ENCODE data around the gene IGFBP2. TPM values are rescaled to one million over a fixed set of nuclear protein-coding genes. Genes with fewer than 3 reads are reported as not detected.

Gene IGFBP2
- total and polyA plus RNA-seq, 2 experiments from 2014 or later: 177 to 364 TPM

DNA sequence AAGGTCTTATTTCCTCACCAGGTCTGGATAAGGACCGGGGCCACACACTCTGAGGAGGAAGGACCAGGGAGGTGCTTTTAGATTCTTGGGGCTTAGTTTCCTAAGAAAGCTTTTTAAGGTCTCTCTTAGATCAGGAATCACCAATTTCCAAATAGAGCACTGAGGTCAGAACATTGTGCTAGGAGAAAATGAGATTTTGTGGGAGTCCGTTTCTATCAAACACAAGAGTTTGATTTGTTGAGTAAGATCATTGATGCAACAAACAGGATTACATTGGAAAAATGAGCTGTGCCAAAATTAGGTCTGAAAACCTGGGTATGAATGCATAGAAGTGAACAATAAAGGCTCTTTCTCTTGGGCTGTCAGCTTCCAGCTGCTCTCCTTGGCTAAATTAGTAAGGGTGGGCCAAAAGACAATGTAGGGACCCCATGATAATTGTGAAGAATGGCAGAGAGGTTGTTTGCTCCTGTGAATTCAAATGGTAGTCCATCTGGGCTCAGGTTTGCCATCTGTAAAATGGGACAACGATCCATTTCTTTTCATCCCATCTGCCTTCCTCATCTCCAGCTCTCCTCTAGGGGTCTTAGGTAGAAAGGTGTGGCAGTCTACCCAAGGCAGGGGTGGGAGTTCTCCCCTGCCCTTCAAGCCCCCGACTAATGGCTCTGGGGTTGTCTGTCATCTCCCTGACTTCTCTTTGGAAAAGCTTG, 20.0 kb downstream of the IGFBP2 start:
- DNase-seq (ENCODE audit: low spot score): no peak
- H3K27ac Mint-ChIP-seq: no peak overlapping the region
- Histone ChIP-seq H3K4me1 (ENCODE audit: insufficient read depth) (peaks cover 12% of the 10 kb centered on the region), H3K27ac (ENCODE audit: low read depth) (no peak overlapping the region), H2AFZ (no peak overlapping the region), H3K36me3 (ENCODE audit: insufficient read depth) (no peaks in the 10 kb centered on the region), H3F3A (replicated peaks; ENCODE audit: low read depth) (no peaks in the 10 kb centered on the region), H3K9me2 (ENCODE audit: insufficient read depth) (no peaks in the 10 kb centered on the region), H3K27me3 (ENCODE audit: insufficient read depth) (no peaks in the 10 kb centered on the region), H3K4me3 (no peak overlapping the region), H3K79me2 (replicated peaks; ENCODE audit: insufficient read depth) (peaks cover 80% of the 10 kb centered on the region), H3K4me2 (no peak overlapping the region), H4K20me1 (replicated peaks; ENCODE audit: insufficient read depth) (peaks cover 22% of the 10 kb centered on the region)
- peaks cover 25% of the 10 kb centered on the region for H3K36me3 Mint-ChIP-seq (ENCODE audit: low read depth)
- TF ChIP-seq ZNF331 (CRISPR knock-in tag; IDR thresholded peaks at IDR 0.05; ENCODE audit: low read depth) (no peak), JUNB (IDR thresholded peaks at IDR 0.05; ENCODE audit: unreplicated experiment) (no peak), EZH2 (IDR thresholded peaks at IDR 0.05; ENCODE audit: low read depth, unreplicated experiment) (no peak), POLR2AphosphoS5 (IDR thresholded peaks at IDR 0.05; ENCODE audit: low read depth) (no peak), NANOG (IDR thresholded peaks at IDR 0.05; ENCODE audit: borderline replicate concordance) (no peak), ZNF114 (CRISPR knock-in tag; IDR thresholded peaks at IDR 0.05) (no peak), STAT1 (IDR thresholded peaks at IDR 0.05; ENCODE audit: unreplicated experiment) (no peak)
- TF ChIP-seq, protein P1, sequence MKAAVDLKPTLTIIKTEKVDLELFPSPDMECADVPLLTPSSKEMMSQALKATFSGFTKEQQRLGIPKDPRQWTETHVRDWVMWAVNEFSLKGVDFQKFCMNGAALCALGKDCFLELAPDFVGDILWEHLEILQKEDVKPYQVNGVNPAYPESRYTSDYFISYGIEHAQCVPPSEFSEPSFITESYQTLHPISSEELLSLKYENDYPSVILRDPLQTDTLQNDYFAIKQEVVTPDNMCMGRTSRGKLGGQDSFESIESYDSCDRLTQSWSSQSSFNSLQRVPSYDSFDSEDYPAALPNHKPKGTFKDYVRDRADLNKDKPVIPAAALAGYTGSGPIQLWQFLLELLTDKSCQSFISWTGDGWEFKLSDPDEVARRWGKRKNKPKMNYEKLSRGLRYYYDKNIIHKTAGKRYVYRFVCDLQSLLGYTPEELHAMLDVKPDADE (IDR thresholded peaks at IDR 0.05): no peak
- TF ChIP-seq, protein P2, sequence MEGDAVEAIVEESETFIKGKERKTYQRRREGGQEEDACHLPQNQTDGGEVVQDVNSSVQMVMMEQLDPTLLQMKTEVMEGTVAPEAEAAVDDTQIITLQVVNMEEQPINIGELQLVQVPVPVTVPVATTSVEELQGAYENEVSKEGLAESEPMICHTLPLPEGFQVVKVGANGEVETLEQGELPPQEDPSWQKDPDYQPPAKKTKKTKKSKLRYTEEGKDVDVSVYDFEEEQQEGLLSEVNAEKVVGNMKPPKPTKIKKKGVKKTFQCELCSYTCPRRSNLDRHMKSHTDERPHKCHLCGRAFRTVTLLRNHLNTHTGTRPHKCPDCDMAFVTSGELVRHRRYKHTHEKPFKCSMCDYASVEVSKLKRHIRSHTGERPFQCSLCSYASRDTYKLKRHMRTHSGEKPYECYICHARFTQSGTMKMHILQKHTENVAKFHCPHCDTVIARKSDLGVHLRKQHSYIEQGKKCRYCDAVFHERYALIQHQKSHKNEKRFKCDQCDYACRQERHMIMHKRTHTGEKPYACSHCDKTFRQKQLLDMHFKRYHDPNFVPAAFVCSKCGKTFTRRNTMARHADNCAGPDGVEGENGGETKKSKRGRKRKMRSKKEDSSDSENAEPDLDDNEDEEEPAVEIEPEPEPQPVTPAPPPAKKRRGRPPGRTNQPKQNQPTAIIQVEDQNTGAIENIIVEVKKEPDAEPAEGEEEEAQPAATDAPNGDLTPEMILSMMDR (conservative IDR thresholded peaks at IDR 0.05; ENCODE audit: low read depth in 2 of 2): no peak
- peaks cover 58% of the 10 kb centered on the region for H3K4me1 Mint-ChIP-seq
- peaks cover 9% of the 10 kb centered on the region for H3K27me3 Mint-ChIP-seq (ENCODE audit: insufficient read depth, low read depth, poor library complexity)
- no peaks in the 10 kb centered on the region for H3K9me3 Mint-ChIP-seq
- no peak overlapping the region for H3K4me3 Mint-ChIP-seq
- ATAC-seq: no peak

DNA sequence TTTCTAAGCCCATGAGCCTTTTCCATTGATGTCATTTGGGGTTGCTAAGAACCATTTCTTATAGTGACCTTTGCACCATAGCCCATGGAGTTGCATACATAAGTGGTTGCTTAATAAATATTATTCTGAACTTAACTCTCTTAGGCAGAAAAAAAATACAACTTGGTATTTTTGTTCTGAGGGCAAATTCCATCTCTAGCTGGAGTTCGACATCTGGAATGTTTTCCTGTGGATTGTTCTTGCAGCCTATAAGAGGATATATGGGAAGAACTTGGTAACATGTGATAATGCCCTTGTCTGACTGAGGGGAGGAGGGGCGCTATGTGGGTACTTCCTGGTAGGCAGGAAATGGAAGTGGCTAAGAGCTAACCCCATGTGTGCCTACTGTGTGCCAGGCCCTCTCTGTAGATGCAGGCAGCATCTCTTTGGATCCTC, 20.7 kb downstream of the IGFBP2 start:
- Histone ChIP-seq H4K20me1 (replicated peaks; ENCODE audit: insufficient read depth) (peaks cover 17% of the 10 kb centered on the region), H3K27ac (ENCODE audit: low read depth) (no peak overlapping the region), H2AFZ (no peak overlapping the region), H3K27me3 (ENCODE audit: insufficient read depth) (no peaks in the 10 kb centered on the region), H3F3A (replicated peaks; ENCODE audit: low read depth) (no peaks in the 10 kb centered on the region), H3K79me2 (replicated peaks; ENCODE audit: insufficient read depth) (peaks cover 73% of the 10 kb centered on the region), H3K4me1 (ENCODE audit: insufficient read depth) (peaks cover 12% of the 10 kb centered on the region), H3K36me3 (ENCODE audit: insufficient read depth) (no peaks in the 10 kb centered on the region), H3K9me2 (ENCODE audit: insufficient read depth) (no peaks in the 10 kb centered on the region), H3K4me3 (no peak overlapping the region), H3K4me2 (no peak overlapping the region)
- Mint-ChIP-seq H3K4me3 (no peak overlapping the region), H3K27me3 (ENCODE audit: insufficient read depth, low read depth, poor library complexity) (peaks cover 9% of the 10 kb centered on the region), H3K27ac (no peak overlapping the region), H3K4me1 (peaks cover 58% of the 10 kb centered on the region), H3K9me3 (no peaks in the 10 kb centered on the region), H3K36me3 (ENCODE audit: low read depth) (peaks cover 27% of the 10 kb centered on the region)
- ATAC-seq: no peak
- no peak for TF ChIP-seq EZH2phosphoT487 (IDR thresholded peaks at IDR 0.05; ENCODE audit: unreplicated experiment)
- TF ChIP-seq, protein P1 (IDR thresholded peaks at IDR 0.05): no peak
- no peak for DNase-seq (ENCODE audit: low spot score)
